SW 1271 (cell line): ENCODE results near the gene GATD1.

Source experiments
- DNase-seq, 2 experiments: peaks; one replicate each; lab custom pipeline; 2025; lab: John Stamatoyannopoulos, UW

The GATD1 gene

GRCh38 chr11:778976-779954, 2.0 kb upstream of the GATD1 start:
- no peak for DNase-seq

GRCh38 chr11:776561-777287, 563 bp downstream of the GATD1 start:
- DNase-seq = peak in 1 of 2 experiments; percentile 50

- no peak for DNase-seq
Measured at GRCh38 chr11:776263-776560, 1.1 kb downstream of the GATD1 start.

- DNase-seq = no peak
Measured at GRCh38 chr11:774873-775592, 2.3 kb downstream of the GATD1 start.

- no peak for DNase-seq
Measured at GRCh38 chr11:773830-774229, 3.5 kb downstream of the GATD1 start.

GRCh38 chr11:773425-773824, 3.9 kb downstream of the GATD1 start:
- DNase-seq = no peak

GRCh38 chr11:772429-773390, 4.6 kb downstream of the GATD1 start:
- no peak for DNase-seq

GRCh38 chr11:771617-772204, 5.6 kb downstream of the GATD1 start:
- DNase-seq = no peak

GRCh38 chr11:770642-771616, 6.4 kb downstream of the GATD1 start:
- DNase-seq = no peak

GRCh38 chr11:769887-770641, 7.2 kb downstream of the GATD1 start:
- no peak for DNase-seq

GRCh38 chr11:767238-767637, 10.0 kb downstream of the GATD1 start:
- no peak for DNase-seq

GRCh38 chr11:766936-767210, 10.4 kb downstream of the GATD1 start:
- no peak for DNase-seq

GRCh38 chr11:766106-766935, 11.0 kb downstream of the GATD1 start:
- DNase-seq = no peak

- DNase-seq = no peak
Measured at GRCh38 chr11:765802-766091, 11.5 kb downstream of the GATD1 start.

- peak in 1 of 2 experiments; percentile 25 for DNase-seq
Measured at GRCh38 chr11:765025-765801, 12.1 kb downstream of the GATD1 start.

- no peak for DNase-seq
Measured at GRCh38 chr11:764322-765024, 12.8 kb downstream of the GATD1 start.
